Psoas muscle (tissue), 8 donors: ENCODE data around the gene ADRA2C. TPM values are rescaled to one million over a fixed set of nuclear protein-coding genes. Genes with fewer than 3 reads are reported as not detected.
A peak's percentile ranks its signal among the peaks of the same experiment; 100 is the strongest.

ENCODE experiments used
- ATAC-seq, 4 donors: fragments of 200-7000 bp; cut with Tn5 transposase; one replicate each; pipeline ENCODE4 v1.9.1; 2020; ENCODE audit warnings: moderate library complexity in 3 of 4, mild to moderate bottlenecking in 2 of 4
- DNase-seq, 2 donors: peaks; one replicate each; pipeline ENCODE4 v3.0.0-alpha.2; 2020
- H3K27ac ChIP-seq: fragments of 200-600 bp; one replicate; pipeline ENCODE4 v1.8.0; 2022
- H3K27me3 ChIP-seq, 3 donors: fragments of 200-600 bp in 1 of 3; one replicate each; pipeline versions ENCODE4 v1.6.1 to v1.8.0; 2013 to 2022; ENCODE audit warnings: low read length in 2 of 3, mild to moderate bottlenecking in 2 of 3, moderate library complexity in 1 of 3; ENCODE audit not compliant: insufficient read depth in 3 of 3
- H3K36me3 ChIP-seq, 2 donors: fragments of 200-600 bp in 1 of 2; one replicate each; pipeline versions ENCODE4 v1.6.1 to v1.8.0; 2013 to 2022; ENCODE audit warnings: low read depth in 1 of 2, mild to moderate bottlenecking in 1 of 2, moderate library complexity in 1 of 2; ENCODE audit not compliant: insufficient read depth in 1 of 2
- H3K4me1 ChIP-seq: fragments of 200-600 bp; one replicate; pipeline ENCODE4 v1.8.0; 2022
- H3K4me3 ChIP-seq: fragments of 200-600 bp; one replicate; pipeline ENCODE4 v1.8.0; 2022; ENCODE audit warnings: mild to moderate bottlenecking
- H3K9me3 ChIP-seq: fragments of 200-600 bp; one replicate; pipeline ENCODE4 v1.8.0; 2022
- WGBS, 3 donors: extraction: QIAGEN DNeasy Blood & Tissue Kit; methylation state at CpG; one replicate each; pipeline versions ENCODE4 v1.1.6 to v1.1.7; 2013; 5-methylcytosine and 5-hydroxymethylcytosine counted together
- intact Hi-C, 2 donors: fragments of 100-400 bp; cut with DNase I; formaldehyde crosslinking; loops; one replicate each; pipeline versions ENCODE4 v1.11.0 to v1.14.2; 2022
- polyA plus RNA-seq, 3 donors: library from polyadenylated mRNA; stranded (reverse); fragments of 200-250 nt; gene quantifications; one replicate each; pipeline ENCODE4 v1.2.3, GENCODE V29; 2013
- total RNA-seq, 4 donors: library from RNA; stranded (reverse); fragmentation: NEBNext Ultra II Directional in 2 of 4; extraction: Animal tissue kit (Norgen Biotek cat#: 25700) in 2 of 4; gene quantifications; one replicate each; pipeline versions ENCODE4 v1.2.1 to v1.2.4, GENCODE V29; 2021 to 2023
- TF ChIP-seq, protein P1 (sequence below): fragments of 200-600 bp; IDR thresholded peaks from one replicate; pipeline ENCODE4 v1.8.0; 2022; ENCODE audit warnings: antibody characterized with exemption
- donor health status: healthy with polysubstance abuse.
- donor health status: DM: no; HTN: no; CAD: no; lungs with moderate emphysema.
- donor health status: Bipolar disorder and iron deficiency.
- donor health status: healthy.
- donor health status: DM: yes; HTN: yes; CAD: no.
- donor health status: DM: no; HTN: no; CAD: no.
- donor health status: DM: no; HTN: no; CAD: no.
- donor health status: DM: yes; HTN: yes; CAD: no.

ADRA2C gene
- total and polyA plus RNA-seq, 7 donors, result 1.8 to 5.0 (median 3.8) TPM

DNA sequence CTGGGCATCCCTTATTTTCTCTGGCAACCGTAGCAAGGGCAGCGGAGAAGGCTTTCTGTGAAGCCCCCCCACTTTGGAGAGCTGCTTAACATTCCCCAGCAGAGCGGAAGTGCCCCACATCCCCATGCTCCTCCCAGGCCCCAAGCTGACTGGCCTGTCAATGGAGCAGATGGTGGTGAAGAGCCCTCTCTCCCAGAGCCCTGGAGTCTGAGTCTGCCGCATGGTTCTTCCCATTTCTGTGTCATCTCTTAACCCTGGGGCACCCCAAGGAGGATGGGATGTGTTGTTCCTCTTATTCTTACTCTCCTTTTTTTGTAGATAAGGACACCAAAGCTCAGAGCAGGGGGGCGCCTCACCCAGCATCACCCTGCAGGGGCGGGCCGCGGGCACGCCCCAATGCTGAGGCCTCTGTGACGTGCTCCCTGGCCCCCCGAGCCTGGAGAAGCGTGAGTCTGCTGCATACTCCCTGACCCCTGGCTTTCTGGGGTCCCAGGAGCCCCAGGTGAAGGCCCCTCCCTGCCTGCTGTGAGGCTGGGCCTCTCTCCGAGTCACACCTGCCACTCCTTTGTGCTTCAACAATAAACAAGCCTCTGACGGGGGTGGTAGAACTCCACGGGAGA, 35.9 kb downstream of the ADRA2C start:
- no peaks in the 10 kb centered on the region for H3K36me3 ChIP-seq
- DNase-seq (peak in 1 of 2 donors; percentile 33), ATAC-seq (no peak)
- no peak overlapping the region for H3K27ac ChIP-seq
- peaks cover 1% of the 10 kb centered on the region for H3K9me3 ChIP-seq
- H3K4me3 ChIP-seq, result no peak overlapping the region
- TF ChIP-seq, protein P1, sequence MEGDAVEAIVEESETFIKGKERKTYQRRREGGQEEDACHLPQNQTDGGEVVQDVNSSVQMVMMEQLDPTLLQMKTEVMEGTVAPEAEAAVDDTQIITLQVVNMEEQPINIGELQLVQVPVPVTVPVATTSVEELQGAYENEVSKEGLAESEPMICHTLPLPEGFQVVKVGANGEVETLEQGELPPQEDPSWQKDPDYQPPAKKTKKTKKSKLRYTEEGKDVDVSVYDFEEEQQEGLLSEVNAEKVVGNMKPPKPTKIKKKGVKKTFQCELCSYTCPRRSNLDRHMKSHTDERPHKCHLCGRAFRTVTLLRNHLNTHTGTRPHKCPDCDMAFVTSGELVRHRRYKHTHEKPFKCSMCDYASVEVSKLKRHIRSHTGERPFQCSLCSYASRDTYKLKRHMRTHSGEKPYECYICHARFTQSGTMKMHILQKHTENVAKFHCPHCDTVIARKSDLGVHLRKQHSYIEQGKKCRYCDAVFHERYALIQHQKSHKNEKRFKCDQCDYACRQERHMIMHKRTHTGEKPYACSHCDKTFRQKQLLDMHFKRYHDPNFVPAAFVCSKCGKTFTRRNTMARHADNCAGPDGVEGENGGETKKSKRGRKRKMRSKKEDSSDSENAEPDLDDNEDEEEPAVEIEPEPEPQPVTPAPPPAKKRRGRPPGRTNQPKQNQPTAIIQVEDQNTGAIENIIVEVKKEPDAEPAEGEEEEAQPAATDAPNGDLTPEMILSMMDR, result no peak
- peaks cover 2 to 60% (median 7%) of the 10 kb centered on the region in 3 donors for H3K27me3 ChIP-seq
- H3K4me1 ChIP-seq, result no peaks in the 10 kb centered on the region
- 78 to 83% (median 81%) methylated on average over 15 of the region's 15 CpGs for WGBS, 3 donors
- intact Hi-C loops, result no loop called here

DNA sequence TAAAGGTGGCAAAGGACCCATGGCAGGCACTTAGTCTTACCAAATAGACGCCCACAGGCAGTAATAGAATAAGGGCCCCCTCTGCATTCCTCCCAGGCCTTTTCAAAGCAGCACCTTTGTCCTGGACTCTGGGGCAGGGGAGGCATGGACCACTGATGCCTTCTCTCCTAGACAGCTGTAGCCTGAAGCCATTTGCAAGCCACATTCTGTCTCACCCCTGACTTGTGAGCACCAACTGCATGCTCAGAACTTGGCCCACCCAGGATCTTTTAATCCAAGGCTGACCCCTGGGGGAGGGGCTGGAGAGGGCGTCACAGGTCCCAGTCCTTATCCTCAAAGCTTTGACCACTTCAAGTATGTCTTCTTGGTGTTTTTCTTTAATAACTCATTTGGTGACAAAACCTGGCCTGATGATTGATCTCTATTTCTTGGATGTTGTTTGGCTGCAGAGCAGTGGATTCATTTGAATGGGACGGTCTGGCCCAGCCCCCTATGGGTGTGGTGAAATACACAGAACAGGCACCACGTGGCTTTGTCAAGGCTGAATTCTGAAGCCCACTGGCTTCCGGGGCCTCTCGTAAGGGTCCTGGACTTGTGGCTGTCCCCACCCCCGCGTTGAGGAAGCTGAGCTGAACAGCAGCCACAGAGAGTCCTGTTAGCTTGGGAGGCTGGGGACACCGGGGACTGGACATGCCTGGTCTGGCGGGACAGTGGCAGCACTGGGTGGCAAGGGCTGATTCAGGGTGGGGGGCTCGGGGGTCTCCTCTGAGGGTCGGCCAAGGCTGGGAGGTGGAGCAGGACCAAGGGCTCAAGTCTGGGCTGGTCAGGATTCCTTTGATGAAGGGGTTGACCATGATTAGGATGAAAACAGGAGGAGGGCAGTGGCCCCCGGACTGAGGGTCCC, 36.6 kb downstream of the ADRA2C start:
- Histone ChIP-seq H3K9me3 (no peaks in the 10 kb centered on the region), H3K4me3 (no peak overlapping the region), H3K36me3 (no peaks in the 10 kb centered on the region), H3K4me1 (no peaks in the 10 kb centered on the region), H3K27me3 (peaks cover 0 to 59% (median 7%) of the 10 kb centered on the region in 3 donors), H3K27ac (no peak overlapping the region)
- TF ChIP-seq, protein P1, result no peak
- intact Hi-C loops, result no loop called here
- peak in 1 of 2 donors; percentile 39 for DNase-seq
- ATAC-seq, result no peak
- 51 to 58% (median 54%) methylated on average over 13 of the region's 13 CpGs for WGBS, 3 donors

DNA sequence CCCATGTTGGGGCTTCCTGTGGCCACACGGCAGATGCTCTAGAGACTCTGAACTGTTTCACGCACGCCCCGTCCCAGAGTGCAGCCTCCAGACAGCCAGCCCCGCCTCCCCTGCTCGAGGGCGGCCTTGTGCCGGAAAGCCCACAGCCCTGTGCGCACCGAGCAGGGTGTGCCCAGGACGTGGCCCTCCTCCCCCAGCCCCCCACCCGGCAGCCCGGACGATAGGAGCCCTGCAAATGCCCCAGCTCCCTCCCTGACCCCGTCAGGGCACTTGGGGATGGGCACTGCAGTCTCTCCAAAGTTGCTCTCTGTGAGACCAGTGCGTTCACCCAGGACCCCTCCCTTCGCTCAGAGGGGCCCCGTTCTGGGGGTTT, 37.3 kb downstream of the ADRA2C start:
- TF ChIP-seq, protein P1, result no peak
- DNase-seq, result no peak
- H3K27ac ChIP-seq, result no peak overlapping the region
- no peaks in the 10 kb centered on the region for H3K9me3 ChIP-seq
- no peak overlapping the region for H3K4me3 ChIP-seq
- no peaks in the 10 kb centered on the region for H3K36me3 ChIP-seq
- ATAC-seq, result no peak
- intact Hi-C loops, result no loop called here
- H3K4me1 ChIP-seq, result no peaks in the 10 kb centered on the region
- 46 to 65% (median 48%) methylated on average over 18 of the region's 18 CpGs for WGBS, 3 donors
- H3K27me3 ChIP-seq, result peaks cover 0 to 60% (median 7%) of the 10 kb centered on the region in 3 donors

DNA sequence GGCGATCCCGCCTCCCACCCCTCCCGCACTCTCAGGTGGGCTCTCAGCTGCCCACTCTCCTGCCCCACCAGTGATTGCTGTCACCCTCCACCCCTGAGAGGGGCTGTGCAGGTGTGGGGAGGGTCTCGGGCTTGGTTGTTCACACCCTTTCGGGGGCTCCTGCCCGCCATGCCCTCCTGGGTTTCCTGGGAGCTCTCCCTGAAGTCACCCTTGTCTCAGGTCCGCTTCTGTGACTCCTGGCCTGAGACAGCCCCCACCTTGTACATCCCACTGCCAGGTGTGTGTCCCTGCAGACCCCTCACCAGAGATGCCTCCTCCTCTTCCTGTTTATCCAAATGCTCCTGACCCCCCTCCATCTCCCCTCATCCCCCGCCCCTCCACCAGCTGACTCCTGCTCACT, 37.8 kb downstream of the ADRA2C start:
- H3K27me3 ChIP-seq, result peaks cover 0 to 61% (median 7%) of the 10 kb centered on the region in 3 donors
- intact Hi-C loops, result no loop called here
- H3K4me3 ChIP-seq, result no peak overlapping the region
- ATAC-seq, result no peak
- no peaks in the 10 kb centered on the region for H3K9me3 ChIP-seq
- H3K27ac ChIP-seq, result no peak overlapping the region
- DNase-seq, result peak in 1 of 2 donors; percentile 30
- 83 to 96% (median 92%) methylated on average over 8 of the region's 8 CpGs for WGBS, 3 donors
- TF ChIP-seq, protein P1, result no peak
- H3K36me3 ChIP-seq, result no peaks in the 10 kb centered on the region
- H3K4me1 ChIP-seq, result no peaks in the 10 kb centered on the region
